OCI-M1 (cell line): ENCODE data around the gene ADORA2B.
"Not testable (repeated sequence)": the region's sequence is repeated elsewhere in the genome, so short reads cannot be mapped to it uniquely, and the experiment has no call there.

Source experiments
- DNase-seq: peaks from one replicate; lab custom pipeline; 2025; lab: John Stamatoyannopoulos, UW

The ADORA2B gene

GRCh38 chr17:15944759-15945526, at the start of gene ADORA2B:
TSS of gene ADORA2B (plus strand) at chr17:15945130. CDS start at chr17:15945249, 119 bp downstream.
- peak; percentile 82 for DNase-seq

GRCh38 chr17:15896277-15896676, 48.7 kb upstream of the ADORA2B start:
- no peak for DNase-seq

GRCh38 chr17:15896834-15897233, 48.1 kb upstream of the ADORA2B start:
- DNase-seq, result no peak

- not testable (repeated sequence) for DNase-seq
These were observed 45.3 kb upstream of the ADORA2B start for GRCh38 chr17:15899596-15899995.

- no peak for DNase-seq
These were observed 44.1 kb upstream of the ADORA2B start for GRCh38 chr17:15900871-15901270.

- not testable (repeated sequence) for DNase-seq
These were observed 39.7 kb upstream of the ADORA2B start for GRCh38 chr17:15905236-15905635.

GRCh38 chr17:15907290-15907689, 37.6 kb upstream of the ADORA2B start:
- DNase-seq, result no peak

GRCh38 chr17:15908378-15908777, 36.6 kb upstream of the ADORA2B start:
- DNase-seq, result no peak

GRCh38 chr17:15909481-15909991, 35.4 kb upstream of the ADORA2B start:
- no peak for DNase-seq

GRCh38 chr17:15910791-15911190, 34.1 kb upstream of the ADORA2B start:
- no peak for DNase-seq

GRCh38 chr17:15911701-15912100, 33.2 kb upstream of the ADORA2B start:
- DNase-seq, result not testable (repeated sequence)

- no peak for DNase-seq
These were observed 32.4 kb upstream of the ADORA2B start for GRCh38 chr17:15912416-15912955.

- DNase-seq, result peak; percentile 12
These were observed 31.1 kb upstream of the ADORA2B start for GRCh38 chr17:15913826-15914225.

- no peak for DNase-seq
These were observed 30.3 kb upstream of the ADORA2B start for GRCh38 chr17:15914400-15915170.

GRCh38 chr17:15915961-15916360, 29.0 kb upstream of the ADORA2B start:
- DNase-seq, result no peak

GRCh38 chr17:15917021-15917437, 27.9 kb upstream of the ADORA2B start:
- DNase-seq, result no peak

GRCh38 chr17:15917438-15918027, 27.4 kb upstream of the ADORA2B start:
- DNase-seq, result no peak

GRCh38 chr17:15918261-15918660, 26.7 kb upstream of the ADORA2B start:
- DNase-seq, result no peak

GRCh38 chr17:15918661-15919259, 26.2 kb upstream of the ADORA2B start:
- DNase-seq, result no peak

GRCh38 chr17:15919466-15919865, 25.5 kb upstream of the ADORA2B start:
- no peak for DNase-seq

- no peak for DNase-seq
These were observed 24.1 kb upstream of the ADORA2B start for GRCh38 chr17:15920758-15921239.

- no peak for DNase-seq
These were observed 23.3 kb upstream of the ADORA2B start for GRCh38 chr17:15921640-15922039.
